Measurements from ENCODE around the gene SFTPD. TPM values are rescaled to one million over a fixed set of nuclear protein-coding genes. Genes with fewer than 3 reads are reported as not detected.

The SFTPD gene
- total and polyA plus RNA-seq, 2 donors (not counting 1 experiment from before 2014, with no cell fraction given) = not detected

DNA sequence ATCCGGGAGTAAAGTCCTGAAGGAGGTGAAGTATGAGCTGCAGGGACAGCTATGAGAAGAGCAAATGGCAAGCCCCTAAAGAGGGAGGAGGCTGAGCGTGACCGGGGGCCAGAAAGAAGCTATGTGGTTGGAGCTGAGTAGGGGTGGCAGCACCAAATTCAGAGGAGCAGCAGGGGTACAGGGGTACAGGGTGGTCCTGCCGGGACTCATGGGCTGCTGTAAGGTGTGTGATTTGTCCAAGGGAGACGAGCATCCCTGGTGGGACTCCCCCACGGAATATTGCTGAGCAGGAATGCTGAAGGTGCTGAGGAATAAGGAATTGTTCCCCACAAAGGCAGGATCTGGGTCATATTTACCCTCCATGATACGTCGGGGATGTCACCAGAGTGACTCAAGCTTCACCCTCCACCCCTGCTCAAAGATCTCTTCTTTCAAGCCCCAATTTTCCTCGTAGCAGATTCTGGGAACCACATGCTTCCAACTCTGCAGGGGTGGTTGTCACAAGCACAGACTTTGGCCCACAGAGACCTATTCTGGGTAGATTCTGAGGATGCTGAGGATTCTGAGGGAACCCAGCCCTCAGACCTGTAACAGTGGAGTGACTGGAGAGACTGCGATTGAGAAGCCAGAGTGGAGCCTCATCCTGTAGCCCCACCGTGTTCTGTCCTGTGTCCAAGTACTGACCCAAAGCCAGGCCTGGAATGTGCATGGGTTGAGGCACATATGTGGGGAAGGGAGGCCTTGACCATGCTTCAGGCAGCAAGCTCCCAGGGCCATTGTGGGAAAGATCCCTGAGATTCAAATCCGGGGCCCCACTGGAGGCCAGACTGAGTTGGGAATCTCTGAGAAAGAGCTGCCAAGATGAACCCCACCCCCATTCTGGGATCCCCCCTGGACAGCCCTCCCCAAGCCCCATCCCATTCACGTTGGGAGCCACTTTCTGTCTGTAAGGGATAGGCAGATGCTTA, 4.2 kb downstream of the SFTPD start:
- H2AFZ ChIP-seq (ENCODE audit: low read length) = no peak overlapping the region
- no peak overlapping the region for H3K9ac ChIP-seq (ENCODE audit: insufficient read depth, low read length)
- no peak overlapping the region for H3K27ac ChIP-seq (ENCODE audit: insufficient read depth, low read length)

DNA sequence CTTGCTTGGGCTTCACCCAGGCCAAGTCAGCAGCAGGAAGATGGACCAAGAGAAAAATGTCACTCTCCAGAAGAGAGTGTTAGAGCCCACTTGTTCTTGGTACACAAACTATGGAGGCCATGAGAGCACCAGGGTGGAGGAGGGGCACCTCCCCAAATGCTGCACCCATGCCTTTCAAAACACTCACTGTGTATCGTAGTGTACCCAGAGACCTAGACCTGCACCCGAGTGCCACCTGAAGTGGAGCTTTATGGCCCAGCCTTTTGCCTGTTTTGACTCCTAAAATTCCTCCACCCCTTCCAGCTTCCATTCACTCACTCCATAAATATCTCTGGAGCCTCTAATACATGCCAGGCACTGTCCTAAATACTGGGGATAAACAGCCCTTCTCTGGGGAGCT, 5.0 kb downstream of the SFTPD start:
- H3K4me3 ChIP-seq (replicated peaks in 1 of 4; ENCODE audit: control extremely low read depth in 1 of 4, insufficient read depth in 1 of 4, low read depth in 3 of 4, low read length in 4 of 4) = no peak overlapping the region
- TF ChIP-seq EZH2 (IDR thresholded peaks at IDR 0.05; ENCODE audit: low read length, missing control alignments) = no peak
- TF ChIP-seq, protein P1, sequence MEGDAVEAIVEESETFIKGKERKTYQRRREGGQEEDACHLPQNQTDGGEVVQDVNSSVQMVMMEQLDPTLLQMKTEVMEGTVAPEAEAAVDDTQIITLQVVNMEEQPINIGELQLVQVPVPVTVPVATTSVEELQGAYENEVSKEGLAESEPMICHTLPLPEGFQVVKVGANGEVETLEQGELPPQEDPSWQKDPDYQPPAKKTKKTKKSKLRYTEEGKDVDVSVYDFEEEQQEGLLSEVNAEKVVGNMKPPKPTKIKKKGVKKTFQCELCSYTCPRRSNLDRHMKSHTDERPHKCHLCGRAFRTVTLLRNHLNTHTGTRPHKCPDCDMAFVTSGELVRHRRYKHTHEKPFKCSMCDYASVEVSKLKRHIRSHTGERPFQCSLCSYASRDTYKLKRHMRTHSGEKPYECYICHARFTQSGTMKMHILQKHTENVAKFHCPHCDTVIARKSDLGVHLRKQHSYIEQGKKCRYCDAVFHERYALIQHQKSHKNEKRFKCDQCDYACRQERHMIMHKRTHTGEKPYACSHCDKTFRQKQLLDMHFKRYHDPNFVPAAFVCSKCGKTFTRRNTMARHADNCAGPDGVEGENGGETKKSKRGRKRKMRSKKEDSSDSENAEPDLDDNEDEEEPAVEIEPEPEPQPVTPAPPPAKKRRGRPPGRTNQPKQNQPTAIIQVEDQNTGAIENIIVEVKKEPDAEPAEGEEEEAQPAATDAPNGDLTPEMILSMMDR (conservative IDR thresholded peaks at IDR 0.05 in 1 of 2, IDR thresholded peaks at IDR 0.05 in 1 of 2; ENCODE audit: low read depth in 1 of 2, low read length in 2 of 2) = no peak
- DNase-seq (ENCODE audit: low read depth in 2 of 2) = no peak
- H3K79me2 ChIP-seq (ENCODE audit: control insufficient read depth, insufficient read depth, low read length) = no peaks in the 10 kb centered on the region
- no peaks in the 10 kb centered on the region for H3K9me3 ChIP-seq (ENCODE audit: control insufficient read depth, insufficient read depth, low read depth, low read length)
- H3K4me2 ChIP-seq (ENCODE audit: extremely low read depth, insufficient read depth, low read length) = no peak overlapping the region
- H3K27me3 ChIP-seq (ENCODE audit: control insufficient read depth, insufficient read depth, low read length) = peaks cover 4% of the 10 kb centered on the region
- no peak overlapping the region for H3K27ac ChIP-seq (ENCODE audit: insufficient read depth, low read length)
- H4K20me1 ChIP-seq (ENCODE audit: control insufficient read depth, extremely low read depth, insufficient read depth, low read length) = no peaks in the 10 kb centered on the region
- no peaks in the 10 kb centered on the region for H3K4me1 ChIP-seq (ENCODE audit: control insufficient read depth, extremely low read depth, insufficient read depth, low read length)
- no peaks in the 10 kb centered on the region for H3K36me3 ChIP-seq (ENCODE audit: control insufficient read depth, insufficient read depth, low read length)
- no peak overlapping the region for H3K9ac ChIP-seq (ENCODE audit: insufficient read depth, low read length)
- H2AFZ ChIP-seq (ENCODE audit: low read length) = no peak overlapping the region

More for the DNA sequence above, 4.2 kb downstream of the SFTPD start:
- Histone ChIP-seq H3K27me3 (ENCODE audit: control insufficient read depth, insufficient read depth, low read length) (peaks cover 4% of the 10 kb centered on the region), H3K4me3 (replicated peaks in 1 of 4; ENCODE audit: control extremely low read depth in 1 of 4, insufficient read depth in 1 of 4, low read depth in 3 of 4, low read length in 4 of 4) (no peak overlapping the region), H3K4me2 (ENCODE audit: extremely low read depth, insufficient read depth, low read length) (no peak overlapping the region), H3K36me3 (ENCODE audit: control insufficient read depth, insufficient read depth, low read length) (no peaks in the 10 kb centered on the region), H3K4me1 (ENCODE audit: control insufficient read depth, extremely low read depth, insufficient read depth, low read length) (no peaks in the 10 kb centered on the region), H3K79me2 (ENCODE audit: control insufficient read depth, insufficient read depth, low read length) (no peaks in the 10 kb centered on the region), H3K9me3 (ENCODE audit: control insufficient read depth, insufficient read depth, low read depth, low read length) (no peaks in the 10 kb centered on the region), H4K20me1 (ENCODE audit: control insufficient read depth, extremely low read depth, insufficient read depth, low read length) (no peaks in the 10 kb centered on the region)
- TF ChIP-seq, protein P1 (conservative IDR thresholded peaks at IDR 0.05 in 1 of 2, IDR thresholded peaks at IDR 0.05 in 1 of 2; ENCODE audit: low read depth in 1 of 2, low read length in 2 of 2) = no peak
- TF ChIP-seq EZH2 (IDR thresholded peaks at IDR 0.05; ENCODE audit: low read length, missing control alignments) = no peak
- DNase-seq (ENCODE audit: low read depth in 2 of 2) = no peak

GRCh38 chr10:79942261-79943185, 6.4 kb downstream of the SFTPD start:
- TF ChIP-seq EZH2 (IDR thresholded peaks at IDR 0.05; ENCODE audit: low read length, missing control alignments) = no peak
- TF ChIP-seq, protein P1 (conservative IDR thresholded peaks at IDR 0.05 in 1 of 2, IDR thresholded peaks at IDR 0.05 in 1 of 2; ENCODE audit: low read depth in 1 of 2, low read length in 2 of 2) = no peak
- Histone ChIP-seq H4K20me1 (ENCODE audit: control insufficient read depth, extremely low read depth, insufficient read depth, low read length) (no peaks in the 10 kb centered on the region), H3K27me3 (ENCODE audit: control insufficient read depth, insufficient read depth, low read length) (peaks cover 4% of the 10 kb centered on the region)

More at GRCh38 chr10:79942261-79943185, 6.4 kb downstream of the SFTPD start:
- Histone ChIP-seq H2AFZ (ENCODE audit: low read length) (no peak overlapping the region), H3K4me1 (ENCODE audit: control insufficient read depth, extremely low read depth, insufficient read depth, low read length) (no peaks in the 10 kb centered on the region), H3K79me2 (ENCODE audit: control insufficient read depth, insufficient read depth, low read length) (no peaks in the 10 kb centered on the region), H3K4me3 (replicated peaks in 1 of 4; ENCODE audit: control extremely low read depth in 1 of 4, insufficient read depth in 1 of 4, low read depth in 3 of 4, low read length in 4 of 4) (no peak overlapping the region), H3K36me3 (ENCODE audit: control insufficient read depth, insufficient read depth, low read length) (no peaks in the 10 kb centered on the region), H3K9ac (ENCODE audit: insufficient read depth, low read length) (no peak overlapping the region), H3K9me3 (ENCODE audit: control insufficient read depth, insufficient read depth, low read depth, low read length) (no peaks in the 10 kb centered on the region), H3K27ac (ENCODE audit: insufficient read depth, low read length) (no peak overlapping the region), H3K4me2 (ENCODE audit: extremely low read depth, insufficient read depth, low read length) (no peak overlapping the region)
- DNase-seq (ENCODE audit: low read depth in 2 of 2) = no peak

Measured in fibroblast of lung (primary cell).